Spleen (tissue), 11 donors: Measurements from ENCODE around the gene SESTD1. TPM values are rescaled to one million over a fixed set of nuclear protein-coding genes. Genes with fewer than 3 reads are reported as not detected.

ENCODE experiments used
- DNase-seq: peaks from one replicate; pipeline ENCODE4 v3.0.0-alpha.2; 2020
- H3K27ac ChIP-seq, 8 donors: fragments of 200-600 bp; sonication (generic) in 7 of 8; 1 replicate in 4 of 8; 2 replicates in 4 of 8; pipeline versions ENCODE4 v1.5.0 to v1.8.0; 2016 to 2021; ENCODE audit warnings: inconsistent platforms in 4 of 8, mild to moderate bottlenecking in 4 of 8, moderate library complexity in 1 of 8
- H3K27me3 ChIP-seq, 7 donors: fragments of 200-600 bp; sonication (generic) in 6 of 7; replicated peaks in 1 of 7; 1 replicate in 4 of 7; 2 replicates in 3 of 7; pipeline versions ENCODE4 v1.5.0 to v1.8.0; 2016 to 2021; ENCODE audit warnings: inconsistent platforms in 3 of 7, mild to moderate bottlenecking in 1 of 7
- H3K36me3 ChIP-seq, 6 donors: fragments of 200-600 bp; sonication (generic) in 5 of 6; 1 replicate in 4 of 6; 2 replicates in 2 of 6; pipeline versions ENCODE4 v1.5.0 to v1.8.0; 2016 to 2021; ENCODE audit warnings: inconsistent platforms in 2 of 6
- H3K4me1 ChIP-seq, 6 donors: fragments of 200-600 bp; sonication (generic) in 5 of 6; 1 replicate in 3 of 6; 2 replicates in 3 of 6; pipeline versions ENCODE4 v1.5.0 to v1.8.0; 2016 to 2021; ENCODE audit warnings: inconsistent platforms in 3 of 6
- H3K4me3 ChIP-seq, 8 donors: fragments of 200-600 bp; sonication (generic) in 7 of 8; 1 replicate in 4 of 8; 2 replicates in 4 of 8; pipeline versions ENCODE4 v1.5.0 to v1.8.0; 2016 to 2021; ENCODE audit warnings: inconsistent platforms in 4 of 8, mild to moderate bottlenecking in 4 of 8, moderate library complexity in 2 of 8
- H3K9me3 ChIP-seq, 8 donors: fragments of 200-600 bp; sonication (generic) in 7 of 8; 1 replicate in 4 of 8; 2 replicates in 4 of 8; pipeline versions ENCODE4 v1.5.0 to v1.8.0; 2016 to 2021; ENCODE audit warnings: inconsistent platforms in 4 of 8
- CTCF ChIP-seq, 11 experiments: fragments of 200-600 bp in 7 of 11; fragments of 450-650 bp in 4 of 11; sonication (generic) in 4 of 11; IDR thresholded peaks in 8 of 11; conservative IDR thresholded peaks in 3 of 11; 1 replicate in 7 of 11; 2 replicates in 4 of 11; pipeline versions ENCODE4 v1.4.0 to v1.8.0; 2016 to 2021; ENCODE audit warnings: antibody characterized with exemption in 11 of 11, inconsistent platforms in 4 of 11, mild to moderate bottlenecking in 1 of 11
- POLR2A ChIP-seq, 3 donors: fragments of 450-650 bp; IDR thresholded peaks; one replicate each; pipeline ENCODE4 v1.5.1; 2017; ENCODE audit warnings: antibody characterized with exemption in 3 of 3, mild to moderate bottlenecking in 1 of 3
- POLR2AphosphoS5 ChIP-seq, 3 donors: sonication (generic); formaldehyde crosslinking; IDR thresholded peaks; one replicate each; pipeline ENCODE4 v1.5.1; 2017; ENCODE audit warnings: antibody characterized with exemption in 3 of 3
- WGBS, 5 donors: extraction: QIAGEN DNeasy Blood & Tissue Kit in 3 of 5; methylation state at CpG; one replicate each; pipeline versions ENCODE4 v1.1.5 to v1.1.7; 2013 to 2018; 5-methylcytosine and 5-hydroxymethylcytosine counted together
- intact Hi-C: fragments of 100-400 bp; cut with DNase I; formaldehyde crosslinking; loops from one replicate; pipeline ENCODE4 v1.15.0; 2023; ENCODE audit warnings: low total_unique reads
- polyA plus RNA-seq, 3 donors: library from polyadenylated mRNA; stranded (reverse); fragments of 200-250 nt; gene quantifications; one replicate each; pipeline ENCODE4 v1.2.1, GENCODE V29; 2013
- total RNA-seq, 7 donors: library from RNA; depleted of rRNA in 3 of 7; stranded (reverse); fragments of >200 nt in 3 of 7; fragmentation: NEBNext Ultra II Directional in 4 of 7; extraction: Animal tissue kit (Norgen Biotek cat#: 25700) in 4 of 7; gene quantifications; one replicate each; pipeline versions ENCODE4 v1.1.0 to v1.2.1, GENCODE V29; 2016 to 2021
- donor health status: healthy with polysubstance abuse.
- donor health status: DM: no; HTN: no; CAD: no; lungs with moderate emphysema.
- donor health status: DM: no; HTN: no; CAD: no.
- donor health status: Bipolar disorder and iron deficiency.
- donor health status: healthy.
- donor health status: DM: no; HTN: no; CAD: no.
- donor health status: DM: yes; HTN: yes; CAD: no.

Gene SESTD1
- total and polyA plus RNA-seq, 10 donors: 5.5 to 51.7 (median 24.1) TPM

GRCh38 chr2:179072527-179072926, 192.1 kb downstream of the SESTD1 start:
- H3K27me3 ChIP-seq: no peaks in the 10 kb centered on the region
- no peaks in the 10 kb centered on the region for H3K4me1 ChIP-seq
- no peak overlapping the region for H3K27ac ChIP-seq
- DNase-seq: no peak
- peaks cover 0 to 15% (median 7%) of the 10 kb centered on the region in 8 donors for H3K9me3 ChIP-seq
- intact Hi-C loops: no loop called here
- WGBS, 5 donors: 76 to 96% (median 80%) methylated on average over 3 of the region's 3 CpGs
- TF ChIP-seq CTCF (IDR thresholded peaks at IDR 0.05 in 8 of 11, conservative IDR thresholded peaks at IDR 0.05 in 3 of 11) (no peak), POLR2A (IDR thresholded peaks at IDR 0.05) (no peak), POLR2AphosphoS5 (IDR thresholded peaks at IDR 0.05) (no peak)
- no peak overlapping the region for H3K4me3 ChIP-seq
- no peaks in the 10 kb centered on the region for H3K36me3 ChIP-seq

- H3K4me1 ChIP-seq: no peaks in the 10 kb centered on the region
- H3K36me3 ChIP-seq: no peaks in the 10 kb centered on the region
- 65 to 79% (median 74%) methylated on average over 3 of the region's 3 CpGs for WGBS, 5 donors
- H3K27ac ChIP-seq: no peak overlapping the region
- intact Hi-C loops: no loop called here
- no peak for DNase-seq
- no peaks in the 10 kb centered on the region for H3K27me3 ChIP-seq
- no peak overlapping the region for H3K4me3 ChIP-seq
- peaks cover 0 to 12% (median under 1%) of the 10 kb centered on the region in 8 donors for H3K9me3 ChIP-seq
- TF ChIP-seq POLR2AphosphoS5 (IDR thresholded peaks at IDR 0.05): no peak
- no peak for TF ChIP-seq CTCF (IDR thresholded peaks at IDR 0.05 in 8 of 11, conservative IDR thresholded peaks at IDR 0.05 in 3 of 11)
- TF ChIP-seq POLR2A (IDR thresholded peaks at IDR 0.05): no peak
Measured at GRCh38 chr2:179071810-179072355, 192.7 kb downstream of the SESTD1 start.

- TF ChIP-seq CTCF (IDR thresholded peaks at IDR 0.05 in 8 of 11, conservative IDR thresholded peaks at IDR 0.05 in 3 of 11) (no peak), POLR2A (IDR thresholded peaks at IDR 0.05) (no peak), POLR2AphosphoS5 (IDR thresholded peaks at IDR 0.05) (no peak)
Measured at GRCh38 chr2:179070895-179071294, 193.7 kb downstream of the SESTD1 start.

GRCh38 chr2:179069685-179070084, 194.9 kb downstream of the SESTD1 start:
- no peak overlapping the region for H3K4me3 ChIP-seq
- H3K27ac ChIP-seq: no peak overlapping the region
- TF ChIP-seq POLR2A (IDR thresholded peaks at IDR 0.05) (no peak), CTCF (IDR thresholded peaks at IDR 0.05 in 8 of 11, conservative IDR thresholded peaks at IDR 0.05 in 3 of 11) (no peak), POLR2AphosphoS5 (IDR thresholded peaks at IDR 0.05) (no peak)
- intact Hi-C loops: no loop called here
- WGBS, 5 donors: 57 to 100% (median 89%) methylated on average over 1 of the region's 1 CpG
- H3K4me1 ChIP-seq: no peaks in the 10 kb centered on the region
- peaks cover 0 to 9% (median 0%) of the 10 kb centered on the region in 8 donors for H3K9me3 ChIP-seq
- no peak for DNase-seq
- H3K27me3 ChIP-seq: no peaks in the 10 kb centered on the region
- no peaks in the 10 kb centered on the region for H3K36me3 ChIP-seq

More at GRCh38 chr2:179070895-179071294, 193.7 kb downstream of the SESTD1 start:
- no peak for DNase-seq
- Histone ChIP-seq H3K36me3 (no peaks in the 10 kb centered on the region), H3K4me1 (no peaks in the 10 kb centered on the region), H3K27ac (no peak overlapping the region), H3K27me3 (no peaks in the 10 kb centered on the region), H3K4me3 (no peak overlapping the region), H3K9me3 (peaks cover 0 to 9% (median 0%) of the 10 kb centered on the region in 8 donors)
- 82 to 95% (median 90%) methylated on average over 2 of the region's 2 CpGs for WGBS, 5 donors
- intact Hi-C loops: no loop called here
